Measurements from ENCODE around the gene TSC22D4. TPM values are rescaled to one million over a fixed set of nuclear protein-coding genes. Genes with fewer than 3 reads are reported as not detected.

TSC22D4 gene
- total and polyA plus RNA-seq, 2 experiments from 2014 or later, result 19.1 to 30.7 TPM

DNA sequence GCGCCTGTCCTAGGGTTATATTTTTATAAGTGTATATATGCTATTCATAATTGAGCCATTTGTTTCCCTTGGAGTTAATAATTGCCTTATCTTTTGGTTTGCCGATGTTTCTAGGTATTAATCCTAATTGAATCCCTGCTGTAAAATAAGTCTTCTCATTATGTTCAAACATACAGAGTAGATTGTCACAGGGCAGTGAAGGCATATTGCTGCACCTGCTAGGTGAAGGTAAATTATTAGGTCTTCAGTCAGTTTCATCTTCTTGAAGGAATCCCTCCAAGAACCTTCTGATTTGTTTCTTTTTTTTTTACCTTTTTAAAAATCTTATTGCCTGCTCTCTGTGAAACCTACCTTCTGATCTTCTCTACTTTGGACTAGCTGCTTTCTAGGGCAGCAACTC lies 42.1 kb upstream of the TSC22D4 start:
- Histone ChIP-seq H3K27ac (no peak overlapping the region), H3K36me3 (ENCODE audit: low read depth) (no peaks in the 10 kb centered on the region), H4K20me1 (ENCODE audit: insufficient read depth) (no peaks in the 10 kb centered on the region), H3K9ac (no peak overlapping the region), H3K4me3 (no peak overlapping the region), H2AFZ (no peak overlapping the region), H3K4me2 (ENCODE audit: unreplicated experiment) (no peak overlapping the region), H3F3A (ENCODE audit: insufficient read depth) (peaks cover 8% of the 10 kb centered on the region), H3K9me3 (ENCODE audit: low read depth) (no peaks in the 10 kb centered on the region), H3K79me2 (ENCODE audit: insufficient read depth) (no peaks in the 10 kb centered on the region), H3K9me2 (ENCODE audit: insufficient read depth) (no peaks in the 10 kb centered on the region), H3K27me3 (replicated peaks; ENCODE audit: insufficient read depth) (peaks cover 29% of the 10 kb centered on the region), H3K4me1 (ENCODE audit: insufficient read depth) (peaks cover 8% of the 10 kb centered on the region)
- no peak for TF ChIP-seq EZH2 (IDR thresholded peaks at IDR 0.05; ENCODE audit: insufficient read depth, poor library complexity, severe bottlenecking)
- TF ChIP-seq EZH2phosphoT487 (IDR thresholded peaks at IDR 0.05; ENCODE audit: insufficient read depth, low read depth), result no peak
- DNase-seq, result no peak
- 94 to 97% methylated on average over 2 of the region's 2 CpGs for WGBS, 2 experiments (ENCODE audit: low coverage in 1 of 2, low lambda C conversion rate in 2 of 2, missing lambda C conversion rate in 2 of 2)
- in situ Hi-C loops (cut with MboI), result no loop called here

DNA sequence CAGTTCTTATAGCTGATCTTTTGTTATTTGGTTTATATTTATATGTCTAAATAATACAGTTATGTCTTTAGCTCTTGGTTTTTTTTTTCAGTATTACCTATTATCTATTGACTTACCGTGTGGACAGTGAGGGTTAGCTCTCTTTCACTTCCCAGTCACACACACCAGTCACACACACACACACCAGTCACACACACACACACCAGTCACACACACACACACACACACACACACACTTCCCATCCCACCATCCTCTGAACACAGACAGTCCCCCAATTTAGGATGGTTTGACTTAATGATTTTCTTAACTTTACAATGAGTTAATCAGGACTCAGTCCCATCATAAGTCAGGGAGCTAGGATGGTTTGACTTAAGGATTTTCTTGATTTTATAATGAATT lies 41.1 kb upstream of the TSC22D4 start:
- no peaks in the 10 kb centered on the region for H3K36me3 ChIP-seq (ENCODE audit: low read depth)
- H3F3A ChIP-seq (ENCODE audit: insufficient read depth), result peaks cover 18% of the 10 kb centered on the region
- H3K79me2 ChIP-seq (ENCODE audit: insufficient read depth), result no peaks in the 10 kb centered on the region
- DNase-seq, result no peak
- no peak for TF ChIP-seq EZH2 (IDR thresholded peaks at IDR 0.05; ENCODE audit: insufficient read depth, poor library complexity, severe bottlenecking)
- no peak for TF ChIP-seq EZH2phosphoT487 (IDR thresholded peaks at IDR 0.05; ENCODE audit: insufficient read depth, low read depth)
- no peak overlapping the region for H3K4me2 ChIP-seq (ENCODE audit: unreplicated experiment)
- WGBS, 2 experiments (ENCODE audit: low coverage in 1 of 2, low lambda C conversion rate in 2 of 2, missing lambda C conversion rate in 2 of 2), result 13 to 33% methylated on average over 1 of the region's 1 CpG
- H3K9ac ChIP-seq, result no peak overlapping the region
- H3K4me1 ChIP-seq (ENCODE audit: insufficient read depth), result peaks cover 17% of the 10 kb centered on the region
- H3K27me3 ChIP-seq (replicated peaks; ENCODE audit: insufficient read depth), result peaks cover 26% of the 10 kb centered on the region
- no peak overlapping the region for H3K27ac ChIP-seq
- H2AFZ ChIP-seq, result no peak overlapping the region
- in situ Hi-C loops (cut with MboI), result no loop called here
- H3K4me3 ChIP-seq, result no peak overlapping the region
- no peaks in the 10 kb centered on the region for H3K9me2 ChIP-seq (ENCODE audit: insufficient read depth)
- H4K20me1 ChIP-seq (ENCODE audit: insufficient read depth), result no peaks in the 10 kb centered on the region
- no peaks in the 10 kb centered on the region for H3K9me3 ChIP-seq (ENCODE audit: low read depth)

DNA sequence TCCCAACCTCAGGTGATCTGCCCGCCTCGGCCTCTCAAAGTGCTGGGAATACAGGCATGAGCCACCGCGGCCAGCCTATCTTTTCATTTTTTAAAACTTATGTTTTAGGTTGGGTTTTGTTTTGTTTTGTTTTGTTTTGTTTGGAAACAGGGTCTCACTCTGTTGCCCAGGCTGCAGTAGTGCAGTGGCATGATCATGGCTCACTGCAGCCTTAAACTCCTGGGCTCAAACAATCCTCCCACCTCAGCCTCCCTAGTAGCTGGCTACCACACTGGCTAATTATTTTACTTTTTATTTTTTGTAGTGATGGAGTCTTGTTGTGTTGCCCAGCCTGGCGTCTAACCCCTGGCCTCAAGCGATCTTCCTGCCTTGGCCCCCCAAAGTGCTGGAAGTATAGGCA lies 40.6 kb upstream of the TSC22D4 start:
- WGBS, 2 experiments (ENCODE audit: low coverage in 1 of 2, low lambda C conversion rate in 2 of 2, missing lambda C conversion rate in 2 of 2), result 65 to 71% methylated on average over 6 of the region's 6 CpGs
- Histone ChIP-seq H4K20me1 (ENCODE audit: insufficient read depth) (no peaks in the 10 kb centered on the region), H3F3A (ENCODE audit: insufficient read depth) (peaks cover 22% of the 10 kb centered on the region), H3K4me3 (no peak overlapping the region), H3K9me2 (ENCODE audit: insufficient read depth) (no peaks in the 10 kb centered on the region), H3K27me3 (replicated peaks; ENCODE audit: insufficient read depth) (peaks cover 21% of the 10 kb centered on the region), H3K4me1 (ENCODE audit: insufficient read depth) (peaks cover 22% of the 10 kb centered on the region), H3K9ac (no peak overlapping the region), H3K36me3 (ENCODE audit: low read depth) (no peaks in the 10 kb centered on the region), H3K79me2 (ENCODE audit: insufficient read depth) (no peaks in the 10 kb centered on the region), H3K27ac (no peak overlapping the region), H2AFZ (no peak overlapping the region), H3K4me2 (ENCODE audit: unreplicated experiment) (no peak overlapping the region), H3K9me3 (ENCODE audit: low read depth) (no peaks in the 10 kb centered on the region)
- in situ Hi-C loops (cut with MboI), result no loop called here
- DNase-seq, result no peak
- no peak for TF ChIP-seq EZH2phosphoT487 (IDR thresholded peaks at IDR 0.05; ENCODE audit: insufficient read depth, low read depth)
- TF ChIP-seq EZH2 (IDR thresholded peaks at IDR 0.05; ENCODE audit: insufficient read depth, poor library complexity, severe bottlenecking), result no peak

DNA sequence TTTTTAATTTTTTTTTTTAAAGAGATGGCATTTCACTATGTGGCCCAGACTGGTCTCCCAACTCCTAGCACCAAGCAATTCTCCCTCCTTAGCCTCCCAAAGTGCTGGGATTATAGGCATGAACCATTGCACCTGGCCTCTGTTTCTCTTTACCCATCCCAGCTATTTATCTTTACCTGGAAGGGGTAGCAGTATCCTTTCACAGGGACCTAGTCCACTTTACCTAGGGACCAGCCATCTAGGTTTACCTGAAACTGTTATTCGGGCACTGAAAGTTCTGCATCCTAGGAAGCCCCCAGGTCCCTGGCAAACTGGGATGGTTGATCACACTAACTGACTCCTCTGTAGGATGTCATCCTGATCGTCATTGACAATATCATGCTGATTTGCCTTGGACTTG lies 38.3 kb upstream of the TSC22D4 start:
- WGBS, 2 experiments (ENCODE audit: low coverage in 1 of 2, low lambda C conversion rate in 2 of 2, missing lambda C conversion rate in 2 of 2), result 50 to 57% methylated on average over 2 of the region's 2 CpGs
- Histone ChIP-seq H3F3A (ENCODE audit: insufficient read depth) (peaks cover 22% of the 10 kb centered on the region), H3K79me2 (ENCODE audit: insufficient read depth) (no peaks in the 10 kb centered on the region), H3K27ac (no peak overlapping the region), H3K9me3 (ENCODE audit: low read depth) (no peaks in the 10 kb centered on the region), H3K27me3 (replicated peaks; ENCODE audit: insufficient read depth) (peaks cover 17% of the 10 kb centered on the region; the same call in 1 of the 2 replicates), H4K20me1 (ENCODE audit: insufficient read depth) (no peaks in the 10 kb centered on the region), H3K36me3 (ENCODE audit: low read depth) (no peaks in the 10 kb centered on the region), H3K9me2 (ENCODE audit: insufficient read depth) (no peaks in the 10 kb centered on the region), H3K4me1 (ENCODE audit: insufficient read depth) (peaks cover 23% of the 10 kb centered on the region), H2AFZ (no peak overlapping the region), H3K9ac (no peak overlapping the region), H3K4me3 (no peak overlapping the region), H3K4me2 (ENCODE audit: unreplicated experiment) (no peak overlapping the region)
- TF ChIP-seq EZH2phosphoT487 (IDR thresholded peaks at IDR 0.05; ENCODE audit: insufficient read depth, low read depth), result no peak
- no peak for TF ChIP-seq EZH2 (IDR thresholded peaks at IDR 0.05; ENCODE audit: insufficient read depth, poor library complexity, severe bottlenecking)
- in situ Hi-C loops (cut with MboI), result no loop called here
- DNase-seq, result no peak

All from GM23248 (cell line).